ENCODE results near the gene RICTOR.

The RICTOR gene

DNA sequence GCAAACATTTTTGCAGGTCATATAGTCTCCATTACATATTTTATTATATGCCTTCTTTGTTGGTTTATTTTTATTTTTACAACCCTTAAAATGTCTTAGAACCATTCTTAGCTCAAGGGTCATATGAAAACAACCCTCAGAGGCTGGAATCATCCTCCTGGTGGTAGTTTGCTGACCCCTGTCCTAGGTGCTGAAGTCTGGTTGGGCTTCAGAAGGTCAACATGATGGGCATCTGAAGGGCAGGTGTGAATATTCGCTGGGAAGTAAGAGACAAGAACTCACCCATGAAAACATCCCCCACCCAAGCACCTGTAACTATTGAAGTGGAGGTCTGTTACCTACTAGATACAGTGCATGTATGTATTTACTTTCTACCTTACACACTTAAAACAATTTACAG lies 153.0 kb downstream of the RICTOR start:
- TF ChIP-seq, protein P1, sequence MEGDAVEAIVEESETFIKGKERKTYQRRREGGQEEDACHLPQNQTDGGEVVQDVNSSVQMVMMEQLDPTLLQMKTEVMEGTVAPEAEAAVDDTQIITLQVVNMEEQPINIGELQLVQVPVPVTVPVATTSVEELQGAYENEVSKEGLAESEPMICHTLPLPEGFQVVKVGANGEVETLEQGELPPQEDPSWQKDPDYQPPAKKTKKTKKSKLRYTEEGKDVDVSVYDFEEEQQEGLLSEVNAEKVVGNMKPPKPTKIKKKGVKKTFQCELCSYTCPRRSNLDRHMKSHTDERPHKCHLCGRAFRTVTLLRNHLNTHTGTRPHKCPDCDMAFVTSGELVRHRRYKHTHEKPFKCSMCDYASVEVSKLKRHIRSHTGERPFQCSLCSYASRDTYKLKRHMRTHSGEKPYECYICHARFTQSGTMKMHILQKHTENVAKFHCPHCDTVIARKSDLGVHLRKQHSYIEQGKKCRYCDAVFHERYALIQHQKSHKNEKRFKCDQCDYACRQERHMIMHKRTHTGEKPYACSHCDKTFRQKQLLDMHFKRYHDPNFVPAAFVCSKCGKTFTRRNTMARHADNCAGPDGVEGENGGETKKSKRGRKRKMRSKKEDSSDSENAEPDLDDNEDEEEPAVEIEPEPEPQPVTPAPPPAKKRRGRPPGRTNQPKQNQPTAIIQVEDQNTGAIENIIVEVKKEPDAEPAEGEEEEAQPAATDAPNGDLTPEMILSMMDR (IDR thresholded peaks at IDR 0.05): no peak
- Histone ChIP-seq H3K4me1 (ENCODE audit: control insufficient read depth in 1 of 2, insufficient read depth in 1 of 2, low read depth in 1 of 2, low read length in 1 of 2) (no peaks in the 10 kb centered on the region), H3K9me3 (no peaks in the 10 kb centered on the region), H3K4me3 (ENCODE audit: low read depth in 1 of 2, low read length in 1 of 2) (no peak overlapping the region), H3K27me3 (peaks cover 79% of the 10 kb centered on the region), H3K36me3 (no peaks in the 10 kb centered on the region), H3K27ac (no peak overlapping the region)

DNA sequence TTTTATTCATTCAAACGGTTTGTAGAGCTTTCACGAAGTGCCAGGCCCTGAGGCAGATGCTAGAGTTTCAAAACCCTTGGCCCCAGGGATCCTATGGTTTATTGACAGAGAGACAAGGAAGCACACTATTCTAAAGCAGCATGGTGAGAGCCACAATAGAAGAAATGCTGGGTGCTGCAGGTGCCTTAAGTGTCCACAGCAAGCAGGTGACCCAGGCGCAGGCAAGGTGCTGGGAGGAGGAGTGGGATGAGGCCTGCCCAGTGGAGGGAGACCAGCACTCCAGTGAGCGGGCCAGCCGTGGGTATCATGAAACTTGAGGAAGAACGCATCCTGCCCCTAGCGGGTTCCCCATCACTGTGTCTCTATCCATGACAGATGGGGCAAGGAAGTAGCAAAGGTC lies 157.4 kb downstream of the RICTOR start:
- TF ChIP-seq, protein P1 (IDR thresholded peaks at IDR 0.05): no peak
- H3K27me3 ChIP-seq: peaks cover 66% of the 10 kb centered on the region
- no peaks in the 10 kb centered on the region for H3K4me1 ChIP-seq (ENCODE audit: control insufficient read depth in 1 of 2, insufficient read depth in 1 of 2, low read depth in 1 of 2, low read length in 1 of 2)
- no peaks in the 10 kb centered on the region for H3K36me3 ChIP-seq
- no peak overlapping the region for H3K27ac ChIP-seq
- H3K4me3 ChIP-seq (ENCODE audit: low read depth in 1 of 2, low read length in 1 of 2): no peak overlapping the region
- H3K9me3 ChIP-seq: no peaks in the 10 kb centered on the region

DNA sequence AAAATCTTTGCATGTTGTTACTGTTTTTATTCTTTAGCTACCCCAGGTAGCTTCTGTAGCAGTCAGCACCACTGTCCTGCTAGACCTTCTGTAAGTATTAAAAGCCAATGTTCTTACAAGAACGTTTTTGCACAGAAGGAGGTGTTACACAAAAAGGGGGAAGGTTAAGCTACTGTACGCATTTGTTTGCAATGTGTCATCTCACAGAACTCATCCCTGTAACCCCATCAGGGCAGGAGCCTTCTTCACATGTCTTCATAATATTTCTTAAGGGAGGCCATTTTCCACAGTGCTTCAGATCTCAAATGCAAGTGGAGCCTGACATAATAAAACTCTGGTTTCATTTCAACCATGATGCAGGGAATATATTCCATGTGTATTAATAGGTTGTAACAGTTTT lies 160.5 kb downstream of the RICTOR start:
- Histone ChIP-seq H3K36me3 (no peaks in the 10 kb centered on the region), H3K27me3 (peaks cover 36% of the 10 kb centered on the region), H3K27ac (no peak overlapping the region)

DNA sequence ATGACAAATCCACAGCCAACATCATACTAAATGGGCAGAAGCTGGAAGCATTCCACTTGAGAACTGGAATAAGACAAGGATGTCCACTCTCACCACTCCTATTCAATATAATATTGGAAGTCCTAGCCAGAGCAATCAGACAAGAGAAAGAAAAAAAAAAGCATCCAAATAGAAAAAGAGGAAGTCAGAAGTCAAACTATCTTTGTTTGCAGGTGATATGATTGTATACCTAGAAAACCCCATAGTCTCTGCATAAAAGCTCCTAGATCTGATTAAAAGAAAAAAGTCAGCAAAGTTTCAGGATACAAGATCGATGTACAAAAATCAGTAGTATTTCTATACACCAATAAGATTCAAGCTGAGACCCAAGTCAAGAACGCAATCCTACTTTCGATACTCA lies 162.3 kb downstream of the RICTOR start:
- Histone ChIP-seq H3K36me3 (no peaks in the 10 kb centered on the region), H3K27me3 (peaks cover 19% of the 10 kb centered on the region), H3K9me3 (no peaks in the 10 kb centered on the region), H3K27ac (no peak overlapping the region), H3K4me3 (ENCODE audit: low read depth in 1 of 2, low read length in 1 of 2) (no peak overlapping the region), H3K4me1 (ENCODE audit: control insufficient read depth in 1 of 2, insufficient read depth in 1 of 2, low read depth in 1 of 2, low read length in 1 of 2) (no peaks in the 10 kb centered on the region)
- TF ChIP-seq, protein P1 (IDR thresholded peaks at IDR 0.05): no peak

More for the DNA sequence above, 160.5 kb downstream of the RICTOR start:
- Histone ChIP-seq H3K4me3 (ENCODE audit: low read depth in 1 of 2, low read length in 1 of 2) (no peak overlapping the region), H3K4me1 (ENCODE audit: control insufficient read depth in 1 of 2, insufficient read depth in 1 of 2, low read depth in 1 of 2, low read length in 1 of 2) (no peaks in the 10 kb centered on the region), H3K9me3 (no peaks in the 10 kb centered on the region)
- TF ChIP-seq, protein P1 (IDR thresholded peaks at IDR 0.05): no peak

DNA sequence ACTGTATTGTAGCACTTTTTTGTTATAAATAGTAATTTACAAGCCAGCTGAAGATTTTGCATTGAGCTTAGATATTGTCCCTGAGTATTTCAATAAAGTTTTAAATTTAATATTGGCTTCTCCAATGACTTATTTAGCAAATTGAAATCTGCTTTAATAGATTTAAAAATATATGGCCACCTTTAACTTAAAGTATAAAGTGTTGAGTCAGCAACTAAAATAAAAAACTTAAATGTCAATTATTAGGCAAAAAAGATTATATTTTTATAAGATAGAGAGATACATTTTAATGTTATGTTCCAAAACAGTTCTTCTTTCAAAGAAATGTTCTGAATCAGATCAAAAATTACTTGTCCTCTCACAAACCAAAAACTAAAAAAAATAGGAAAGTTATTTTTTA lies 167.7 kb downstream of the RICTOR start:
- H3K9me3 ChIP-seq: no peaks in the 10 kb centered on the region
- H3K36me3 ChIP-seq: no peaks in the 10 kb centered on the region
- no peaks in the 10 kb centered on the region for H3K4me1 ChIP-seq (ENCODE audit: control insufficient read depth in 1 of 2, insufficient read depth in 1 of 2, low read depth in 1 of 2, low read length in 1 of 2)
- no peak overlapping the region for H3K4me3 ChIP-seq (ENCODE audit: low read depth in 1 of 2, low read length in 1 of 2)
- TF ChIP-seq, protein P1 (IDR thresholded peaks at IDR 0.05): no peak
- H3K27ac ChIP-seq: no peak overlapping the region
- no peaks in the 10 kb centered on the region for H3K27me3 ChIP-seq

DNA sequence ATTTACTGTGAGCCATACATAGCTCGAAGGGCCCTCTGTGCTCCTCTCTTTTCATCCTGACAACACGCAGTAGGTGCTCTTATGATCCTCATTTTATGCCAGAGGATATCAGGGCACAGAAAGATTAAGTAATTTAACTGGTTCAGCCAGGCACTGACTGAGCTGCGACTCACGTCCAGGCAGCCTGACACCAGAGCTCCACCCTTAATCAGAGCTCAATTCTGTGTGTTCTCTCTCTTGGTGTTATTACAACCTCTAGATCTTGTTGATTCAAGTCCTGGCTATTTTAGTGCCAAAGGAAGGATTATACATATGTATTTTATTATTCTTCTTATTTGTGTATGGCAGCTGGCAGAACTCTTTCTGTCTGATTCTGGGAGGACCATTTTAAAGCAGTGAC lies 168.7 kb downstream of the RICTOR start:
- H3K27me3 ChIP-seq: no peaks in the 10 kb centered on the region
- no peak overlapping the region for H3K27ac ChIP-seq
- no peaks in the 10 kb centered on the region for H3K9me3 ChIP-seq
- H3K4me1 ChIP-seq (ENCODE audit: control insufficient read depth in 1 of 2, insufficient read depth in 1 of 2, low read depth in 1 of 2, low read length in 1 of 2): no peaks in the 10 kb centered on the region
- no peak overlapping the region for H3K4me3 ChIP-seq (ENCODE audit: low read depth in 1 of 2, low read length in 1 of 2)
- TF ChIP-seq, protein P1 (IDR thresholded peaks at IDR 0.05): no peak
- no peaks in the 10 kb centered on the region for H3K36me3 ChIP-seq
